Measurements from ENCODE around the gene IL17REL.

Gene IL17REL

GRCh38 chr22:50045211-50046018 lies 32.9 kb upstream of the IL17REL start:
- Histone ChIP-seq H3K36me3 (ENCODE audit: control insufficient read depth, insufficient read depth, low read length) (no peaks in the 10 kb centered on the region), H3K9me3 (ENCODE audit: control insufficient read depth, insufficient read depth, low read length) (no peaks in the 10 kb centered on the region), H3K4me1 (ENCODE audit: control insufficient read depth, insufficient read depth, low read length) (no peaks in the 10 kb centered on the region), H3K4me3 (ENCODE audit: low read depth, low read length) (no peak overlapping the region), H3K27ac (ENCODE audit: low read depth, low read length) (no peak overlapping the region), H3K27me3 (ENCODE audit: control insufficient read depth, insufficient read depth, low read length) (no peaks in the 10 kb centered on the region), H3K9ac (ENCODE audit: low read depth, low read length) (no peak overlapping the region)

GRCh38 chr22:50044485-50045118 lies 32.0 kb upstream of the IL17REL start:
- Histone ChIP-seq H3K9me3 (ENCODE audit: control insufficient read depth, insufficient read depth, low read length) (no peaks in the 10 kb centered on the region), H3K4me1 (ENCODE audit: control insufficient read depth, insufficient read depth, low read length) (no peaks in the 10 kb centered on the region), H3K36me3 (ENCODE audit: control insufficient read depth, insufficient read depth, low read length) (no peaks in the 10 kb centered on the region)

GRCh38 chr22:50041361-50042065 lies 28.9 kb upstream of the IL17REL start:
- Histone ChIP-seq H3K9me3 (ENCODE audit: control insufficient read depth, insufficient read depth, low read length) (no peaks in the 10 kb centered on the region), H3K9ac (ENCODE audit: low read depth, low read length) (no peak overlapping the region), H3K4me1 (ENCODE audit: control insufficient read depth, insufficient read depth, low read length) (no peaks in the 10 kb centered on the region), H3K27me3 (ENCODE audit: control insufficient read depth, insufficient read depth, low read length) (no peaks in the 10 kb centered on the region), H3K36me3 (ENCODE audit: control insufficient read depth, insufficient read depth, low read length) (no peaks in the 10 kb centered on the region), H3K27ac (ENCODE audit: low read depth, low read length) (no peak overlapping the region), H3K4me3 (ENCODE audit: low read depth, low read length) (no peak overlapping the region)

More at GRCh38 chr22:50044485-50045118, 32.0 kb upstream of the IL17REL start:
- Histone ChIP-seq H3K27me3 (ENCODE audit: control insufficient read depth, insufficient read depth, low read length) (no peaks in the 10 kb centered on the region), H3K27ac (ENCODE audit: low read depth, low read length) (no peak overlapping the region), H3K9ac (ENCODE audit: low read depth, low read length) (no peak overlapping the region), H3K4me3 (ENCODE audit: low read depth, low read length) (no peak overlapping the region)

- no peaks in the 10 kb centered on the region for H3K9me3 ChIP-seq (ENCODE audit: control insufficient read depth, insufficient read depth, low read length)
- H3K9ac ChIP-seq (ENCODE audit: low read depth, low read length), result no peak overlapping the region
- H3K27me3 ChIP-seq (ENCODE audit: control insufficient read depth, insufficient read depth, low read length), result no peaks in the 10 kb centered on the region
- no peak overlapping the region for H3K4me3 ChIP-seq (ENCODE audit: low read depth, low read length)
- H3K4me1 ChIP-seq (ENCODE audit: control insufficient read depth, insufficient read depth, low read length), result no peaks in the 10 kb centered on the region
- H3K27ac ChIP-seq (ENCODE audit: low read depth, low read length), result no peak overlapping the region
- H3K36me3 ChIP-seq (ENCODE audit: control insufficient read depth, insufficient read depth, low read length), result no peaks in the 10 kb centered on the region
Observed at GRCh38 chr22:50040717-50041116, 28.2 kb upstream of the IL17REL start.

GRCh38 chr22:50039669-50040443 lies 27.3 kb upstream of the IL17REL start:
- H3K9me3 ChIP-seq (ENCODE audit: control insufficient read depth, insufficient read depth, low read length), result no peaks in the 10 kb centered on the region
- H3K4me3 ChIP-seq (ENCODE audit: low read depth, low read length), result no peak overlapping the region
- no peaks in the 10 kb centered on the region for H3K4me1 ChIP-seq (ENCODE audit: control insufficient read depth, insufficient read depth, low read length)
- H3K9ac ChIP-seq (ENCODE audit: low read depth, low read length), result no peak overlapping the region
- H3K36me3 ChIP-seq (ENCODE audit: control insufficient read depth, insufficient read depth, low read length), result no peaks in the 10 kb centered on the region
- no peak overlapping the region for H3K27ac ChIP-seq (ENCODE audit: low read depth, low read length)
- no peaks in the 10 kb centered on the region for H3K27me3 ChIP-seq (ENCODE audit: control insufficient read depth, insufficient read depth, low read length)

- no peaks in the 10 kb centered on the region for H3K4me1 ChIP-seq (ENCODE audit: control insufficient read depth, insufficient read depth, low read length)
- no peak overlapping the region for H3K27ac ChIP-seq (ENCODE audit: low read depth, low read length)
- H3K9me3 ChIP-seq (ENCODE audit: control insufficient read depth, insufficient read depth, low read length), result no peaks in the 10 kb centered on the region
- H3K4me3 ChIP-seq (ENCODE audit: low read depth, low read length), result no peak overlapping the region
- H3K36me3 ChIP-seq (ENCODE audit: control insufficient read depth, insufficient read depth, low read length), result no peaks in the 10 kb centered on the region
- H3K27me3 ChIP-seq (ENCODE audit: control insufficient read depth, insufficient read depth, low read length), result no peaks in the 10 kb centered on the region
- H3K9ac ChIP-seq (ENCODE audit: low read depth, low read length), result no peak overlapping the region
Observed at GRCh38 chr22:50035976-50036724, 23.6 kb upstream of the IL17REL start.

- no peak overlapping the region for H3K9ac ChIP-seq (ENCODE audit: low read depth, low read length)
- no peak overlapping the region for H3K4me3 ChIP-seq (ENCODE audit: low read depth, low read length)
- H3K27ac ChIP-seq (ENCODE audit: low read depth, low read length), result no peak overlapping the region
- H3K36me3 ChIP-seq (ENCODE audit: control insufficient read depth, insufficient read depth, low read length), result no peaks in the 10 kb centered on the region
- H3K27me3 ChIP-seq (ENCODE audit: control insufficient read depth, insufficient read depth, low read length), result peaks cover 4% of the 10 kb centered on the region; the same call in 1 of the 2 replicates
- no peaks in the 10 kb centered on the region; the same call in 1 of the 2 replicates for H3K4me1 ChIP-seq (ENCODE audit: control insufficient read depth, insufficient read depth, low read length)
- no peaks in the 10 kb centered on the region for H3K9me3 ChIP-seq (ENCODE audit: control insufficient read depth, insufficient read depth, low read length)
Observed at GRCh38 chr22:50035131-50035881, 22.7 kb upstream of the IL17REL start.

GRCh38 chr22:50034126-50035081 lies 21.8 kb upstream of the IL17REL start:
- H3K9ac ChIP-seq (ENCODE audit: low read depth, low read length), result no peak overlapping the region
- H3K27ac ChIP-seq (ENCODE audit: low read depth, low read length), result no peak overlapping the region
- peaks cover 9% of the 10 kb centered on the region for H3K27me3 ChIP-seq (ENCODE audit: control insufficient read depth, insufficient read depth, low read length)
- no peaks in the 10 kb centered on the region; the same call in 1 of the 2 replicates for H3K4me1 ChIP-seq (ENCODE audit: control insufficient read depth, insufficient read depth, low read length)
- no peaks in the 10 kb centered on the region for H3K36me3 ChIP-seq (ENCODE audit: control insufficient read depth, insufficient read depth, low read length)
- H3K4me3 ChIP-seq (ENCODE audit: low read depth, low read length), result no peak overlapping the region
- H3K9me3 ChIP-seq (ENCODE audit: control insufficient read depth, insufficient read depth, low read length), result no peaks in the 10 kb centered on the region

GRCh38 chr22:50032941-50033601 lies 20.5 kb upstream of the IL17REL start:
- Histone ChIP-seq H3K9ac (ENCODE audit: low read depth, low read length) (no peak overlapping the region), H3K4me3 (ENCODE audit: low read depth, low read length) (no peak overlapping the region), H3K36me3 (ENCODE audit: control insufficient read depth, insufficient read depth, low read length) (no peaks in the 10 kb centered on the region), H3K27ac (ENCODE audit: low read depth, low read length) (no peak overlapping the region), H3K4me1 (ENCODE audit: control insufficient read depth, insufficient read depth, low read length) (no peaks in the 10 kb centered on the region; the same call in 1 of the 2 replicates), H3K27me3 (ENCODE audit: control insufficient read depth, insufficient read depth, low read length) (peaks cover 15% of the 10 kb centered on the region), H3K9me3 (ENCODE audit: control insufficient read depth, insufficient read depth, low read length) (no peaks in the 10 kb centered on the region)

All from HUES48 (cell line).